Amygdala (tissue), 56 donors: ENCODE measurements around the gene SMIM21.

ENCODE experiments used
- DNase-seq, 56 donors: peaks; one replicate each; lab custom pipeline; 2025; lab: John Stamatoyannopoulos, UW

The SMIM21 gene

GRCh38 chr18:75427603-75428002 is at the start of gene SMIM21:
SMIM21 (minus strand) TSS chr18:75427703; CDS start chr18:75427563, 140 bp downstream.
- no peak for DNase-seq

DNA sequence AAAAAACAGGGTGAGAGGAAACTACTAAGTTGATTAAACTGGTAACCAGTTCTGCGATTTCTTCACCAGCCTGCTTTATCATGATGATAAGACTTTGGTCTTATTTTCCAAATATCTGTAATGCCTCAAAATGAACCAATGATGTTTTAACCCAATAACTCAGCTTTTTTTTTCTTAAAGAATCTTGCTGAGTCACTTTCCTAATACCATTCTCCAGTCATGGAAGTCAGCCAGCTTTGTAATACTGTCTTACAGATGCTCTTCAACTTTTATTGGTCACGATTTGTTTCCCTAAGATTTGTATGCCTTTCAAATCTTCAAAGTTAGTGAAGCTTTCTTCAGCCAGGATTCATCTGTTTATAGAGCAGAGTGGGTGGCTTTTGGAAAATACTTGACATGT is 47.7 kb upstream of the SMIM21 start:
- no peak for DNase-seq

GRCh38 chr18:75474332-75474731 is 46.8 kb upstream of the SMIM21 start:
- no peak for DNase-seq

DNA sequence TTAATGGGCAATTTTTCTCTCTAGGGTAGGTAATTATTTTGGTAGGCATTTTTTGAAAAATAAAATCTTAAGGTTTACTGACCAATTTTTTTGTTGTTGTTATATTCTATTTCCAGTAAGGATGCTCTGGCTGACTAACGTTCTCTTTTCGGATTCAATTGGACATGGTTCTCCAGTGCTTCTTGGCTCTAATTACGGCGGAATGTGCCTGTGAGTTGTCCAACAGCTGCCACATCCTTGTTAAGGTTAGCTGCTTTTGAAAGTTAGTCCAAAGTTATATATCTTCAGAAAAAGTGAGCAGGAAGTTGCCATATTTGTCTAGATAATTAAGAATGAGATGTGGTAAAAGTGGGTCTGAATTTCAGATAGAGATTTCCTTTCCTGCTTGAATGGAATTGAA is 45.8 kb upstream of the SMIM21 start:
- no peak for DNase-seq

DNA sequence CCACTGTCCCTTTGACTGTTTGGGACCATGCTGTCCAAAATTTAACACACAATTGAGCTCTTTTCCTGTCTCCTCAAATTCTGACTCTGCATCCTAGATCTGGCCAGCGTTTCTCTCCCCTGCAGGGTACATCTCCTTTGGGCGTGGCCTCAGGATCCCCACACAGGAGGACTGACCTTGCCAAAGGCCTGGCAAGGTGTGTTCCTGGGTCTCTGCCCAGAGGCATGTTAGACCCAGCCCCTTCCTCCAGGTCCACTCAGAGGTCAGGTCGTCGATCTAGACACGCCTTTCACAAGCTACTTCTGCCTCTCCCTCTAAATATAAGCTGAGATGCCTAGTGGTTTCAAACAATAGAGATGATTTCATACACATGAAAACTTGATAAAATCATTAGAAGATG is 45.4 kb upstream of the SMIM21 start:
- no peak for DNase-seq

GRCh38 chr18:75472396-75472795 is 44.9 kb upstream of the SMIM21 start:
- no peak for DNase-seq

GRCh38 chr18:75471850-75472249 is 44.3 kb upstream of the SMIM21 start:
- DNase-seq, result no peak

- no peak for DNase-seq
Observed at GRCh38 chr18:75467851-75468250, 40.3 kb upstream of the SMIM21 start.

DNA sequence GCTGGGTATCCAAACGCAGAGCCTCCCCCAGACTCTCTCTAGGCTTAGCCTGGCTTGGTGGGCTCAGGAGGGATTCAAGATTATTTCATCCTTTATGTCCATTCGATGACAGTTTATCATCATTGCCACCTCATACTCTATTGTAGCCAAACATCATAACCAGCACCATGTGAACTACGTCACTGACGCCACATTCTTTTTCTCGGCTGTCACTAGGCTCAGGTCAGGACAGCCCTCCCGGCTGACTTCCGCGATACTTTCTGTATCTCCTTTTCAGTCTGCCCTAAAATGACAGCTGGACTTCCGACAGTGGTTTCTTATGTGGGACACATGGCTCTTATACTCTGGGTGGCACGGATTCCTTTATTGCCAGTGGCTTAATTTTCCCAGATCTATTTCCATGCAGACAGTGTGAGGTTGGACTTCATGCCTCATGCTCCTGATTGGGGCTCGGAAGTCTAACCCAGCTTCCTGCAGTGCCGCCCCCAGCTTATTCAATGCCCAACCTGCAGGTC is 39.8 kb upstream of the SMIM21 start:
- DNase-seq, result no peak

DNA sequence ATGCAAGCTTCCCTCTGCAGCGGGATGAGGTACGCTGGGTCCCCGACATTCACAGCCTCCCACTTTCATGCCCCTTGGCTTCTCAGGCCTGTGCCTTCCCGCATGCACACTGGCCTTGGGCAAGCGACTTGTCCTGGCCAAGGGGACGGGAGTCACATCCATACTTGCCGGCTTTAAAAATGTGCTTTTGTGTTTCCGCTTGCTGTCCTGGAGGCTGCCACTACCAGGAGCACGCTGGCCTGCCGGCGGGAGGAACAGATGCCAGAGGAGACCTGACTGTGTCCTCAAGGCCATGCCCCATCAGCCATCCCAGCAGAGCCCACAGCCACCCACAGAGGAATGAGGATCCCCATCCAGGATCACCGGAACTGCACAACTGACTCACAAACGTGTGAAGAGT is 36.9 kb upstream of the SMIM21 start:
- DNase-seq, result no peak

DNA sequence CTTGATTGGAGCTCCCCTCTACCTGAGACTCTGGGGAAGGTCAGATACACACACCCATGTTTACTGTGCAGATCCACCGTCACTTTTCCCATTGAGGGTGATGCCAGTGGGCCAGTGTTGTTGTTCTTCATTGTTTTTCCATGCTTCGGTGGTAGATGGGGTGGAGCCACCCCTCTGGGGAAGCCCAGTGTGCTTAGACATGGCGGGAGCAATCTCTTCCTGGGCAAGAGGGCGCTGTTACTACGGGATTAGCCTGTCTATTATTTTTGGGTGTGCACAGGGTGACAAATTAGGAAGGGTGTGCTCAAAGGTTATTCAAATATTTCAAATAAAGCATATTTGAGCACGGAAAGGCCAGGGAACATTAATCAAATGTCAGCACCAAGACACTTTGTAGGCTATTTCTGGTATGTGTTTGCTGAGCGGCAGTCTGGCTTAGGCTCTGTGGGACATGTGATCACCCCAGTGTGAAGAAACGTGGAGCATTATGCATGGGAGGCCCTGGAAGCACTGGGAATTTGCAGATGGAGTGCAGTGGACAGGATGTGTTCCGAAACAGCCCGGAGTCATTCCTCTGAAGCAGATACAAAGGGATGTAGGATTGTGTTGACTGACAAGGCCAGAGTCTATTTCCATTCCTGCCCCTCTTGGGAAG is 34.8 kb upstream of the SMIM21 start:
- DNase-seq, result no peak

DNA sequence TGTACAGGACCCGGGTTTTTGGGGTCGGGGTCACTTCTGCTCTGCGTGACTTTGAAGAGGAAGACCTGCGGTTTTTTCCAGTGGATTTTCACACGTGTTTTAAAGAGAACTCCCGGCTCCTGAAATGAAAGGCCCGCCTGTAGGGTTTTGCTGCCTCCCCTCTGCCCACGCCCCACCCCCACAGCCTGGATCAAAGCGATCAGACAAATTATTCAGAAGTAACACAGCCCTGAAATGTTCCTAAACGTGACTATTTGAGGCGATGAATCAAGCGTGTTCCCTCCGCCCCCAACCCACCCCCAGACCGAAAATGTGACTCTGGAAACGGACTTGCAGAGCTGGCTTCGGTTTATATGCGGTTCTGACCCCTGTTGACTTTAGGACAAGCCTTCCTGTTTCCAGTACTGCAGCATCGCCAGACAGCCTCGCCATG is 28.7 kb upstream of the SMIM21 start:
- no peak for DNase-seq

GRCh38 chr18:75455249-75456198 is 28.0 kb upstream of the SMIM21 start:
- DNase-seq, result peak in 6 of 56 donors; percentile 10 to 57 (median 20)

DNA sequence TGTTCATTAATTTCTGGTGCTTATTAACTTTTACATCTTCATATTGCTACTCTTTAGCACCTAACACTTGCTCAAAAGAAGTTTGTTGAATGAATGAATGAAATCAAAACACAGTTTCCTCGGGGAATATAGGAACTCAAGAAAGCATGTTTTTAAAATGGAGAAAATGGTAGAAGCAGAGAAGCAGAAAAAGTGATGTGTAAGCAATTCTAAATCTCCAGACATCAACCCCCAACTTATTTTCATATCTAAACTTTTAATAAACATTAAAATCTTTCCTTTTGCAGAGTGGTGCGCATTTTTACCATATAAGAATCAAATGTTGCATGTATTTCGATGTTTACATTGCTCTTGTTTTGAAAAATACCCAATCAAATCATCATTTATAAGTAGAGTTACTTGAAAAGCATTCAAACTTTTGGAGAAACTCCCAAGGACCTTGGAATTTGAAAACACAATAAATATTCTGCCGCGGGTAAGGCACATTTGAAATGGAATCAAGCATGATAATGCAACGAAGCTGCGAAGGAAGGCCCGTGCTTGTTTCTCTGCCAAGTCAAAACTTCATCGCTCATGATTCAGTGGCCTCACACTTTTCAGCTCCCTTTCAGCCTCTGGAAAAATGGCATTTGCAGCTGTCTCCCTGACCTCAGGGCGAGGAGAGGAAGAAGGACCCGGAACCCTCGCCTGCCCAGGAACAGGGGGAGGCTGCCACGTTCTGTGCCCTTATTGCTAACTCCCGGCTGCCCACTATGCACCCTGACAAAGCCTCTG is 26.7 kb upstream of the SMIM21 start:
- no peak for DNase-seq

DNA sequence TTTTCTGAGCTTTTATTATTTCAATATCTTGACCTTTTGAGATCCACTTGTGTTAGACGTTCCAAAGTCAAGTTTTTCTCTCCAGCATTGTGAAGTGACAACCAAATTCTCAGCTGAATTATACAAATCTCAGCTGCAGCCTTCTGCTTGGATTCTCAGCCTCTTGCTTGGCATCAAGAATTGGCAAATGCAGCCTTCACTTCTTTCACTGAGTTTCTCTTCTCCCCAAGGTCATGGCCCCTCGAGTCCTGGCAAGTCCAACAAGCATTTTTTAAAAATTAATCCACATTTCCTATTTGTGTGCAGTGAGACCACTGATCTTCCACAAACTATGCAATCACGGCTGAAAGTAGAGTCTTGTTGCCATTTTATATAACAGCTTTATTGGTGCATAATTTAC is 23.4 kb upstream of the SMIM21 start:
- DNase-seq, result no peak

DNA sequence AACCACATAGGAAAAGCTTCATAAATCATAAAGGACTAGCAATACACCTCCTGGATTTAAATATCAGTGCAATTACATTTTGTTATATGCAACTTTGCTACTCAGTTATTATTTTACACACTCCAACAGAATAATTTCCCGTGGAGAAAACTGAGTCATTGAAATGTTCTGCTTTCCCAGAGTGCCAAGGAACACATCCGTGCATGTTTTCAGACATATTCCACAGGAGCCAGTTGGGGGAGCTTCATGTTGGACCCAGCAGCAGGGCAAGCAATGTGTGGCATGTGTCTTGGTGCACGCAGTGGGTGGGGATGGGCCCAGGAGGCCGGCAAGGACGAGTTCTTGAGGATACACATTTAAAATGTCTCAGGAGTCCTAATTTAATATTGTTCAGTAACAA is 14.4 kb upstream of the SMIM21 start:
- no peak for DNase-seq

DNA sequence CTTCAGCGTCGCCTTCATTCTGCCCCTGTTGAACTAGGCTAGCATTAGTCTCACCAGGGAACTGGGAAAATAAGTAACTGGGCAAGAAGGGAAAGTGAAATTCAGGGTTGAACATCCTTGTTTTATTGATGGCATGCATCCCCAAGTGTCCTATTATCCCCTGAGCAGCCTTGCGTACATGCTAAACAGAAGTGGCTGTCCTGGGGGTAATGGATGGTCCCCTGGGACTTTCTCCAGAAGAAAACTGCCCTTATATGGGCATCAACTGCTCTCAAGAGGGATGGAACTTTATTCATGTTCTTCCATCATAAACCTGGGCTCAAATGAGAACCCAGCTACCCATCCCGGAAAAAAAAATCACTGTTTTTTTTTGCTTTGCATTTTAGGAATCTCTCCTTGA is 11.8 kb upstream of the SMIM21 start:
- no peak for DNase-seq

DNA sequence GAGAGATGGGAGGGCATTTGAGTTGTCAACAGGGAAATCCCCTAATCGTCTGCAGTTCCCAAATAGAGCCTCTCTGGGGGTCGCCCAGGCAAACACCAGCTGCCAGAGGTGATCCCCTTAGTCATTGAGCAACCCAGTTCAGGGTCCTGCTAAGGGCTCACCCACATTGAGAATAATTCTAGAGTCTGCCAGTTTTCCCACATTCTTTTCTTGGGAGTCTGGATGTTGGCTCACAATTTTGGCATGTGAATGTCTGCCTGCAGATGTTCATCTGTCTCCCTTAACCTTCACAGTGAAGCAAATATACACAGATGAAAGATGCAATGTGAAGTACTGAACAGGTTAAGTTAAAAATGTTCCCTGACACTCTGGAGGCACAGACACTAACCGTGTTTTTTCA is 11.4 kb upstream of the SMIM21 start:
- DNase-seq, result no peak

DNA sequence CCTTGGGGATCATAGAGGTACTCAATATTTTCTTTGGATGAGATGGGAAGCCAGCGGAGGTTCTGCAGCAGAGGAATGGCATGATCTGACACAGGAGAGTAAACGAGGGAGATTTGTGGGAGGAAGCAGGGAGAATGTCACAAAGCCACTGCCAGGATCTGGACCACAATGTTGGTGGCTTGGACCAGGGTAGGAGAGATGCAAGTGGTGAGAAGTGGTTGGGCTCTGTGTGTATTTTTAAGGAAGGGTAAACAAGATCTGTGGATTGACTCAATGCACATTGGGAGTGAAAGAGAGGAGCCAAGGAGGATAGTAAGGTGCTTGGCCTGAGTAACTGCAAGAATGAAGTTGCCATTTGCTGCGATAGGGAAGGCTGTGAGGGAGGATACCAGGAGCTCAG is 10.5 kb upstream of the SMIM21 start:
- no peak for DNase-seq

GRCh38 chr18:75433098-75433497 is 5.6 kb upstream of the SMIM21 start:
- no peak for DNase-seq

DNA sequence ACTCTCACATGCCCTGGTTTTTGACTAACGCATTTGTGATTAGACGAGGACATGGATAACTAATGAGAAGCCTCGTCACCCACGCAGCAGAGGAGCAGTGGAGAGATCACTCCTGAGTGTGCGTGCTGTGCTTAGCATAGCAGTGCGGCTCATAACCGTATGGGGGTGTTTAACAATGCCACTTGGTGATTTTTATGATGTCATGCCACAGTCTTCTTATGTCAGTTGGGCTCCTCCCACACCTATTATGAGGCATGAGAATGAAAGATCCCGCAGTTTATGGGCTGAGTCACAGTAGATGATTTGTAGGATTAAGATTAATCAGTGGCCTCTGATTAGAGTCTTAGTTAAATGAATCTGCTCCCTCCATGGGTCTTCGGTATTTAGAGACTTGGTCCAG is 2.5 kb upstream of the SMIM21 start:
- no peak for DNase-seq
